Neural cell (in vitro differentiated cells): ENCODE data around the gene SIMC1. TPM values are rescaled to one million over a fixed set of nuclear protein-coding genes. Genes with fewer than 3 reads are reported as not detected.
"Not testable (repeated sequence)": the region's sequence is repeated elsewhere in the genome, so short reads cannot be mapped to it uniquely, and the experiment has no call there.

Experiments
- H2AFZ ChIP-seq: fragments of 200-600, 300-800 bp; sonication (generic), shearing (Covaris generic); 2 replicates; pipeline ENCODE4 v1.6.0; 2014; ENCODE audit warnings: low read depth, mild to moderate bottlenecking, antibody characterized with exemption, low read length, moderate library complexity
- H3F3A ChIP-seq: fragments of 200-600 bp; shearing (Covaris generic); 2 replicates; pipeline ENCODE4 v1.6.1; 2016; ENCODE audit warnings: mild to moderate bottlenecking, moderate library complexity, mixed read lengths, antibody characterized with exemption, low read length; ENCODE audit not compliant: insufficient read depth, poor library complexity, severe bottlenecking
- H3K27ac ChIP-seq: fragments of 200-600, 300-800 bp; sonication (generic), shearing (Covaris generic); 2 replicates; pipeline ENCODE4 v1.5.1; 2014; ENCODE audit warnings: mild to moderate bottlenecking, low read length, moderate library complexity
- H3K27me3 ChIP-seq: fragments of 300-800, 200-600 bp; sonication (generic), shearing (Covaris generic); 2 replicates; pipeline ENCODE4 v1.6.0; 2014; ENCODE audit warnings: mild to moderate bottlenecking, low read depth, low read length, moderate library complexity; ENCODE audit not compliant: insufficient read depth
- H3K36me3 ChIP-seq: fragments of 300-800, 200-600 bp; sonication (generic), shearing (Covaris generic); 2 replicates; pipeline ENCODE4 v1.5.1; 2014; ENCODE audit warnings: mild to moderate bottlenecking, antibody characterized with exemption, low read length, moderate library complexity; ENCODE audit not compliant: insufficient read depth
- H3K4me2 ChIP-seq: fragments of 300-800, 200-600 bp; sonication (generic), shearing (Covaris generic); 2 replicates; pipeline ENCODE4 v1.6.0; 2014; ENCODE audit warnings: mild to moderate bottlenecking, low read length
- H3K4me3 ChIP-seq: fragments of 300-800, 200-600 bp; sonication (generic), shearing (Covaris generic); 2 replicates; pipeline ENCODE4 v1.5.1; 2014; ENCODE audit warnings: mild to moderate bottlenecking, low read length, moderate library complexity
- H3K79me2 ChIP-seq: fragments of 200-600 bp; shearing (Covaris generic); replicated peaks from 2 replicates; pipeline ENCODE4 v1.6.0; 2014; ENCODE audit warnings: mild to moderate bottlenecking, low read length, moderate library complexity; ENCODE audit not compliant: insufficient read depth
- H3K9ac ChIP-seq: fragments of 300-800, 200-600 bp; sonication (generic), shearing (Covaris generic); 2 replicates; pipeline ENCODE4 v1.6.1; 2016; ENCODE audit warnings: mild to moderate bottlenecking, low read length, mixed read lengths
- H3K9me2 ChIP-seq: fragments of 200-600 bp; shearing (Covaris generic); 2 replicates; pipeline ENCODE4 v1.6.1; 2016; ENCODE audit warnings: mild to moderate bottlenecking, low read length, mixed read lengths; ENCODE audit not compliant: insufficient read depth
- H3K9me3 ChIP-seq: fragments of 200-600, 300-800 bp; sonication (generic), shearing (Covaris generic); 2 replicates; pipeline ENCODE4 v1.6.1; 2016; ENCODE audit warnings: mild to moderate bottlenecking, mixed run types, low read length, moderate library complexity, mixed read lengths
- H4K20me1 ChIP-seq: fragments of 200-600 bp; shearing (Covaris generic); 2 replicates; pipeline ENCODE4 v1.6.1; 2016; ENCODE audit warnings: mild to moderate bottlenecking, mixed run types; ENCODE audit not compliant: insufficient read depth
- polyA plus RNA-seq: library from polyadenylated mRNA; depleted of rRNA; stranded (reverse); fragments of >200 nt; gene quantifications from 2 replicates; pipeline ENCODE4 v1.2.3, GENCODE V29; 2014

Gene SIMC1
- polyA plus RNA-seq, 1 donor from 2014 or later: 20.7 TPM

GRCh38 chr5:176195487-176196207 lies 42.6 kb upstream of the SIMC1 start:
- H4K20me1 ChIP-seq, H3K4me3 ChIP-seq, H3K79me2 ChIP-seq, H2AFZ ChIP-seq, H3F3A ChIP-seq, H3K9ac ChIP-seq, H3K36me3 ChIP-seq, H3K27ac ChIP-seq, H3K9me2 ChIP-seq, H3K4me2 ChIP-seq, H3K9me3 ChIP-seq: not testable (repeated sequence)
- H3K27me3 ChIP-seq: peaks cover 41% of the 10 kb centered on the region

- H4K20me1 ChIP-seq, H3K9me2 ChIP-seq, H3K79me2 ChIP-seq, H3K9me3 ChIP-seq, H3K27ac ChIP-seq, H2AFZ ChIP-seq, H3K9ac ChIP-seq, H3K4me3 ChIP-seq, H3K4me2 ChIP-seq, H3K36me3 ChIP-seq, H3F3A ChIP-seq: not testable (repeated sequence)
- H3K27me3 ChIP-seq: peaks cover 43% of the 10 kb centered on the region
These were observed 41.4 kb upstream of the SIMC1 start for GRCh38 chr5:176196781-176197180.

- peaks cover 43% of the 10 kb centered on the region for H3K27me3 ChIP-seq
- H3F3A ChIP-seq, H3K9me2 ChIP-seq, H3K9me3 ChIP-seq, H2AFZ ChIP-seq, H3K79me2 ChIP-seq, H3K4me2 ChIP-seq, H4K20me1 ChIP-seq, H3K9ac ChIP-seq, H3K4me3 ChIP-seq, H3K27ac ChIP-seq, H3K36me3 ChIP-seq: not testable (repeated sequence)
These were observed 40.9 kb upstream of the SIMC1 start for GRCh38 chr5:176197234-176197858.

GRCh38 chr5:176198299-176198698 lies 39.9 kb upstream of the SIMC1 start:
- not testable (repeated sequence) for H3K36me3 ChIP-seq, H3K9ac ChIP-seq, H3K27ac ChIP-seq, H3K4me2 ChIP-seq, H2AFZ ChIP-seq, H3K9me2 ChIP-seq, H3K9me3 ChIP-seq, H3K4me3 ChIP-seq, H4K20me1 ChIP-seq, H3F3A ChIP-seq, H3K79me2 ChIP-seq
- H3K27me3 ChIP-seq: peaks cover 39% of the 10 kb centered on the region

GRCh38 chr5:176198991-176199733 lies 39.1 kb upstream of the SIMC1 start:
- not testable (repeated sequence) for H3K9me3 ChIP-seq, H2AFZ ChIP-seq, H3K79me2 ChIP-seq, H3K9ac ChIP-seq, H3K36me3 ChIP-seq, H3K9me2 ChIP-seq, H4K20me1 ChIP-seq, H3K27ac ChIP-seq, H3F3A ChIP-seq, H3K4me2 ChIP-seq
- Histone ChIP-seq H3K4me3 (peak overlapping the region; percentile 63), H3K27me3 (peaks cover 30% of the 10 kb centered on the region)

GRCh38 chr5:176199803-176200399 lies 38.3 kb upstream of the SIMC1 start:
- H3K9ac ChIP-seq, H3K27ac ChIP-seq, H3K9me3 ChIP-seq, H4K20me1 ChIP-seq, H2AFZ ChIP-seq, H3K4me2 ChIP-seq, H3K9me2 ChIP-seq, H3K79me2 ChIP-seq, H3F3A ChIP-seq, H3K36me3 ChIP-seq: not testable (repeated sequence)
- peak overlapping the region; percentile 63 for H3K4me3 ChIP-seq
- H3K27me3 ChIP-seq: peaks cover 28% of the 10 kb centered on the region
